ENCODE data around the gene KSR2.
"Not testable (repeated sequence)": the region's sequence is repeated elsewhere in the genome, so short reads cannot be mapped to it uniquely, and the experiment has no call there.

KSR2 gene

DNA sequence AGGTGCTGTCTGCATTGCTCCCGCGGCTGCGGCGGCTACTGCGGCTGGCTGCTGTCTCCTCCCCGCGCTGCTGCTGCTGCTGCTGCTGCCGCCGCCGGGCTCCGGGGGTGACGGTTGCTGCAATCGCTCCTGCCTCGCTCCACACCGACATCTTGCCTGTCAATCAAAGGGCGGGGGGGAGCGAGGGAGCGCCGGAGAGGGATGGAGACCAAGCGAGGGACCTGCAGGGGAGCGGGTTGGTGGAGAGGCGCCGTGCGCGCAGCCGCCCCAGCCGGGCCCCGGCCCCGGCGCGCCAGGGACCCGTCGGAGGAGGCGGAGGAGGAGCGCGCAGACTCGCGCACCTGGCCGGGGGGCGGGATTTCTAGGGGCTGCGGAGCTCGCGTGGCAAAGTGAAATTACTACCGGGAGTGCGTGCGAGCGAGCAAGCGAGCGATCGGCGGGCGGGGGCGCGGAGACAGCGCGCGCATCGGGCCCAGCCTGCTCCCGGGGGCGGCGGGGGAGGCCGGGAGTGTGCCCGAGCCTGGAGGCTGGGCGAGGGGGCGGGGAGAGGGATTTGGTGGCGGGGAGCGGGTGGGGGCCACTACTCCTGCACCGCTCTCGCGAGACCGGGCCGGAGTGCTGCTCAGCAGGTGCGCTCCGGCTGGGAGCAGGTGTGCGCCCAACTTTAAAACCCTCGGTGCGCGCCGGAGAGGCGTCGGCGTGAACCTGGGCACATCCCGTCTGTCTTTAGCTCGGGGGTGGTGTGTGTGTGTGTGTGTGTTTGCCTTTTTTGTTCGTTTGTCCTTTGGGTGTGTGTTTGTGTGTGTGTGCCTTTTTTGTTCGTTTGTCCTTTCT is at the start of gene KSR2:
TSS of gene KSR2 (minus strand) at position 165 of the 834 bp plus-strand sequence. CDS start 735 bp downstream, outside the sequence.
- DNase-seq (ENCODE audit: low read depth): no peak

DNA sequence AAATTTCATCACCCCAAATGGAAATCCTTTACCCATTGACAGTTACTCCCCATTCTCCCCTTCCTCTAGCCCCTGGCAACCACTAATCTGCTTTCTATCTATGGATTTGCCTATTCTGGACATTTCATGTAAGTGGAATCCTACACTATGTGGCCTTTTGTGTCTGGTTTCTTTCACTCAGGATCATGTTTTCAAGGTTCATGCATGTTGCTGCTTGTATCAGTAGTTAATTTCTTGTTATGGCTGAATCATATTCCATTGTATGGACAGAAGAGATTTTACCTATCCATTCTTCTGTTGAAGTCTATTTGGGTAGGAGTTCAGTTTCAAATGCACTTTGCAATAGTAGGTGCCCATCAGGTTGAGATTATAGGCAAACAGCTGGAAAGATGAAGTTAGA is 49.1 kb upstream of the KSR2 start:
- no peak for DNase-seq (ENCODE audit: low read depth)

DNA sequence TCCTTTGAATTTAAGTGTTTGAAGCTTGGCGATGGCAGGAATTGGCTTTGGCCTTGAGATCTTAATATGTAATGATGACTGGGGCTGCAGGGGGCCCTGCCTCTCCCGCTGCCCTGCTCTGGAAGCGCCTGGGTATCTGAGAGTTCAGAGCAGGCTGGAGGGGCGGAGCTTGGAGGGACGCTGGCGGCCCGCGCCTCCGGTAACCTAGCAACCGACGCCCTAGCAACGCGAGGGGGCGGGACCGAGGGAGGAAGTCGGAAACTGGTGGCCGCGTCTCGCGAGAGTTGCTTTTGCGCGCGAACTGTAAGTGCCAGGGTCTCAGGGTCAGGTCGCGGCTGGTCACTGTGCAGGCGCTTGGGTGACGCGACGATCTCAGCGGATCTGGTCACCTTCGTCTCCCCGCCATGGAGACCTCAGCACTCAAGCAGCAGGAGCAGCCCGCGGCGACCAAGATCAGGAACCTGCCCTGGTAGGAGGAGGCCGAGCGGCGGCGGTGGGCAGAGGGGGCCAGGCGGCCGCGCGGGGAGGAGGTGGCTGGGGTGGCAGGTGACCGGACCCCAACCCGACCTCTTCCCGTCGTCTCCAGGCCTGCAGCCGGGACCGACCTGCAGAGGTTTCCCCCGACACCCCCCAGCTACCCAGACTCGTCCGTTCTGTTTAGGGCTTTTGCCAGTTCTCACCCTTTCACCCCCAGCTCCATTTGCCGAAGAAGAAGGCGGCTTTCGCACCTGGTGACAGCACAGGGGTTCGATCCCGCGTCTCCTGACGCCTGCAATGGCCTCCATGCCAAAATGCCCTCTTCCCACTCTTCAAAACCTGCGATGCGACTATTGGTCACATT is 47.9 kb upstream of the KSR2 start, which contains the start of gene RFC5:
TSS of gene RFC5 (plus strand) at position 280 of the 841 bp plus-strand sequence. CDS start at position 405, 125 bp downstream.
- DNase-seq (ENCODE audit: low read depth): peak; percentile 53

DNA sequence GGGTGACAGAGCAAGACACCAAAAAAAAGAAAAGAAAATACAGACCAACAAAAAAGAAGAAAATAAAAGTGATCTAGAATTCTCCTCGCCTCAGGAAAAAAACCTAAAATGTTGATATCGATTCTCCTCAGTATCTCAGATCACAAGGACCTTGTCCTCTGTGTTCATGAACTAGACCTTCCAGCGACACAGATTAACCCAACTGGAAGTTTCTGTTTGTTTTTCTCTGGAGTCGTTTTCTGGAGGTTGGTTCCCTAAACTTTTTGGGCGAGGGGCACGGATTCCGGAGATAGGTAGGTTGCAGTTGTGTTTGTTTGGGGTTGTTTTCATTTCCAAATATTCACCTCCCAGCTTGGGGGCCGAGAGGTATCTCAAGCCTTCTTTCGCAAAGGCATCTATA is 47.2 kb upstream of the KSR2 start:
- no peak for DNase-seq (ENCODE audit: low read depth)

DNA sequence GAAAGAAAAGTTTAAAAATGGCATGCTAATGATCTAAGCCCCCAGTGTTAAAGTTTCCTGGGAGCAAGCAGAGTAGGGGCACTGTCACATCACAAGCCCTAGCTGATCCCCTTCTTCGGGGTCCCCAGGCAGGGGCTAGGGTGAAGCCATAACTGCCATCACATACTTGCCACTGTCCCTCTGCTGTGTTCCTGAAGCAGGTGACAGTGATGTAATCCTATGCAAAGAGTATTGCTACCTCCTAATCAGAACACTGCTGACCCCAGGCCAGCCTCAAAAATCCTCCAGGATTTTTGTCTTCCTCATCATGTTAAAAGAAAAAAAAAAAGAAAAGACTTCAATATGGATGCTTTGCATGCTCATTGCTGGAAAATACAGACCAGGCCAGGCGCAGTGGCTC is 46.5 kb upstream of the KSR2 start:
- no peak for DNase-seq (ENCODE audit: low read depth)

DNA sequence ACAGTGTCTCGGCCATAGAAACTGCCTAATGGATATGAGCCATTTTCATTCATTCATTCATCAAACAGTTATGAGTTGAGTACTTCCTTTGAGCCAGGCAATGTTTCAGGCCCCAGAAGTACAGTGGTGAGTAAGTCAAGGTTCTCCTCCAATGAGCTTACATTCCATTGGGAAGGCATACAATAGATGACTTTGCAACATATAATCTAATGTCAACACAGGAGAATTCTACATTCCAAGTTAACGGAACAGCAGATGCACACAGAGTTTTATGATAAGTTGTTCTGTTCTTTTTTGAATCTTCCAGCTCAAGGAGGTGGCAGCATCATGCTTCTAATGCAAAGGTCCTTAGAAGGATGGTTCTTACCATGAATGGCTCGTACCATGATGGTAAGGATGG is 44.5 kb upstream of the KSR2 start:
- DNase-seq (ENCODE audit: low read depth): no peak

DNA sequence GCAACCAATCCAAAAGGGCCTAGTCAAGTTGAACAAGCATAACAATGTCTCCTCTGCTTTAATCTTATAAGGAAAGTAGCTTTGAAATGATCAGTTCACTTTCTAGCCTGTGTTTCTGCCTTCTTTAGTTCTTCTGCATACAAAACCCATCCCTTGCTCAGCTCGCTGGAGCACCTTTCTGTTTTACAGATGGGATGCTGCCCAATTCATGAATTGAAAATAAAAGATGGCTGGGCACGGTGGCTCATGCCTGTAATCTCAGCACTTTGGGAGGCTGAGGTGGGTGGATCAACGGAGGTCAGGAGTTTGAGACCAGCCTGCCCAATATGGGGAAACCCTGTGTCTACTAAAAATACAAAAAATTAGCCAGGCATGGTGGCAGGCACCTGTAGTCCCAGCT is 43.2 kb upstream of the KSR2 start:
- DNase-seq (ENCODE audit: low read depth): no peak

DNA sequence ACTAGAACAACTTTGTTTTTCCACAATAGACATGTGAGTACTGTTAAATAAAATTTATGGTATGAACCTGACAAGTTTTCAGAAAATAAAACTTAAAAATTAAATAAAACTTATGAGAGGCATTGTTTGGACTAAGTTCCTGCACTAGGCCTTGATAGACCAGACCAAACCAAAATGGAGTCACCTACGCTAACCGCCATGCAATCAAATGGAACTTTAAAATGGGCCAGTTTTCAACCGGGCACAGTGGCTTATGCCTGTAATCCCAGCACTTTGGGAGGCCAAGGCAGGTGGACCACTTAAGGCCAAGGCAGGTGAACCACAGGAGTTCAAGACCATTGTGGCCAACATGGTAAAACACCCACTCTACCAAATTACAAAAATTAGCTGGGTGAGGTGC is 42.6 kb upstream of the KSR2 start:
- DNase-seq (ENCODE audit: low read depth): no peak

DNA sequence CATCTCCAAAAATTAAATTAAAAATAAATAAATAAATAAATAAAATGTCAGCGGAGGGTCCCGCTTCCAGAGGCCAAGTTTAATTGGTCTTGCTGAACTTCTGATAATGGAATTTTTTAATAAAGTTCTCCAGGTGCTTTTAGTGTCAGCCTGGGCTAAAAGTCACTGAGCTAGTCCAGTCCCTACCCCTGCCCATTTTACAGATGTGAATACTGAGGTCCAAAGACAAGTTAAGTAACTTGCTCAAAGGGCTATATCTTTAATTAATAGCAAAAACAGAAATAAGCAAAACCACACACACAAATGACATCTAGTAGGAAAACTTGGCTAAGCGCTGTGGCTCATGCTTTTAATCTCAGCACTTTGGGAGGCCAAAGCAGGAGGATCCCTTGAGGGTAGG is 42.1 kb upstream of the KSR2 start:
- DNase-seq (ENCODE audit: low read depth): no peak

DNA sequence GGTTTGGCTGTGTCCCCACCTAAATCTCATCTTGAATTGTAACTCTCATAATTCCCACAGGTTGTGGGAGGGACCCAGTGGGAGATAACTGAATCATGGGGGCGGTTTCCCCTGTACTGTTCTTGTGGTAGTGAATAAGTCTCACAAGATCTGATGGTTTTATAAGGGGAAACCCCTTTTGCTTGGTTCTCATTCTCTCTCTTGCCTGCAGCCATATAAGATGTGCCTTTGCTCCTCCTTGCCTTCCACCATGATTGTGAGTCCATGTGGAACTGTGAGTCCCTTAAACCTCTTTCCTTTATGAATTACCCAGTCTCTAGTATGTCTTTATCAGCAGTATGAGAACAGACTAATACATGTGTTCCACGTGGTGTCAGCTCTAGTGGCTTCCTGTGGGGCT is 31.0 kb upstream of the KSR2 start:
- not testable (repeated sequence) for DNase-seq (ENCODE audit: low read depth)

DNA sequence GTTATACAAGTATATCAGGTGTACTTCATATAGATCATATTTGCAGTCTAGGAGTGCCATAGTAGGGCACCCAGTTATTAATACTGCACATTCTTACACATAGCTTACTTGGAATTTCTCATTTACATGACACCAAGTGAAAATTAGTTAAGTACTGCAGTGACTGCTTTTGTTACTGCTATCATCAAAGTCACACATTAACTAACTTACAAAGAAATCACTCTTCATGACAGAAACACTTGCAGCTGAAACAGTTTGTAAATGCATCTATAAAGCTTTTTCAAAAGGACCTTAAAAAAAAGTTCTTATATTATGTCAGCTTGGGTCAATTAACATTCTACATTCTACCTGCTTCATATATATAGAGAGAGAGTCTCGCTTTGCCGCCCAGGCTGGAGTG is 29.9 kb upstream of the KSR2 start:
- DNase-seq (ENCODE audit: low read depth): no peak

DNA sequence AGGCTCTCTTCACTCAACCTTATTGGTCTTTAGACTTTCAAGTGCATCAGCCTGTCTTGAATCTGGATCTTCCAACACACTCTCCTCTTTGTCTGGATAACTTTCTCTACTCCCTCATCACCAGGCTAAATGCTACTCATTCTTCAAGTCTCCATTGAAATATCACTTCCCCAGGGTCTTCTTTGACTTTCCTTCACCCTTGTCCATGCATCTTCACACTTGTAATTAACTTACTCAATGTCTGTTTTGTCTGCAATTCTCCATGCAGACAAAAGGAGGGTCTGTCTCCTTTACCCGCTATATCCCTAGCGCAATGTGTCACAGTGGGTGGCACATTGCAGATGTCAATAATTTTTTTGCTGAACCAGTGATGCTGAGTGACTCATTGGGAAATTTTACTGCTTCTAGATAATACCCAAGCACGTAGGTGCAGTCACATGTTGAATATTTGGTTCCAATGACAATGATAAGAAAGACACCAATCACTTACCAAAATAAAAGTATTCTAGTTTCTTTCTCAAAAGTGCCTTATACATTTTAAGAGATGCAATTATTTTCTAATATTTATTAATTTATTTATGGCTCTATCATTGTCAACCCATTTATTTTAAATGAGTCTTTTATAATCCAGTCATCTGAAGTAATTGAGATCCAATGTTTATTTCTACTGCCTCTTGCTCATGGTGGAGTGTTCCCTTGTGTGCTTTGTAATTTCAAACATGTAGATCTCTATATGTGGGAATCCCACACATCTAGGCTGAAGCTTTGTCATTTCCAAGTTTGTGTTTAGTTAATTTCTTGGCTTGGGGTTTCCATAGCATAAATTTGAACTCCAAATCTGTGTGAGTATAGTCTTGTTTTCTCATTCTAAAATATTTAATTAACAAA is 26.0 kb upstream of the KSR2 start:
- DNase-seq (ENCODE audit: low read depth): no peak

DNA sequence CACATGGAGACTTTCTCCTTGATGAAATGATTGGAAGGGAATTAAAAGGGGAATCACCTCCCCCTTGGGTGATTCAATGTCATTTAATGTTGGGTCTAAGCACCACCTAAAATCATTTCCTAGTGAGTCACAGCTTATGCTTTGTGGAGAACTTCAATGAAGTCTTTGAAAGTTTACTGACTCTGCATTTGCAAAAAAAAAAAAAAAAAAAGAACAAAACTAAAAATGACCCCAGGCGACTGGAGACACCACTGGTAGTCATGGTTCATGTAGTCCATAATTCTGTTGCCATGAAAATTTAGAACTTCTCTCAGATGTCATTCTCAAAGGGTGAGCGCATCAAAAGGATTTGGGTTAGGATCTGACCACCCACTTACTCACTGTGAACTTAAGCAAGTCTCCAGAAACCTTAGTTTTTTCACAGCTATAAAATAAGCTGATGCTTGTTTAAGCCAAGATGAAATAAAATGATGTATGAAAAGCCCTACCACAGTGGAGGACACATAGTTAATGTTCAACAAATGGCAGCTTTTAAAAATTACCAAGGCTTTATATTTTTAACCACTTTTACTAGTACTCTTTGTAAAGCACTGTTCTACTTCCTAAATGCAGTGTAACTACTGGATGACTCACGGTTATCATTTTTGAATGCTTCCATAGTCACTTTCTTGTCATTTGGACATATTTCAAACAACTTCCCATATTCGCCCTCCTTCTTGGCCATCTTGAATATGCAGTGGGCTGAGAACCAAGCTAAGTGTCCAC is 18.1 kb upstream of the KSR2 start:
- DNase-seq (ENCODE audit: low read depth): peak; percentile 51

DNA sequence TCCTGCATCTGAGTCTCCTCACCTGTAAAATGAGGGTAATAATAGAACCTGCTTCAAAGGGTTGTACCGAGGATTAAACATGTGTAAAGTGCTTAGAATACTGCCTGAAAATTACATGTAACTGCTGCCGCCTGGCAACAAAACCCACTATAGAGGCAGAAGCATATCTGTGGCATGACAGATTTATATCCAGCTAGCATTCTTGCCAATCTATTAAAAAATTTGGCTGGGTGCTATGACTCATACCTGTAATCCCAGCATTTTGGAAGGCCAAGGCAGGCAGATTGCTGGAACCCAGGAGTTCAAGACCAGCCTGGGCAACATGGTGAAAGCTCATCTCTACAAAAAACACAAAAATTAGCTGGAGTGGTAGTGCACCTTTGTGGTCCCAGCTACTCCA is 16.4 kb upstream of the KSR2 start:
- DNase-seq (ENCODE audit: low read depth): no peak

DNA sequence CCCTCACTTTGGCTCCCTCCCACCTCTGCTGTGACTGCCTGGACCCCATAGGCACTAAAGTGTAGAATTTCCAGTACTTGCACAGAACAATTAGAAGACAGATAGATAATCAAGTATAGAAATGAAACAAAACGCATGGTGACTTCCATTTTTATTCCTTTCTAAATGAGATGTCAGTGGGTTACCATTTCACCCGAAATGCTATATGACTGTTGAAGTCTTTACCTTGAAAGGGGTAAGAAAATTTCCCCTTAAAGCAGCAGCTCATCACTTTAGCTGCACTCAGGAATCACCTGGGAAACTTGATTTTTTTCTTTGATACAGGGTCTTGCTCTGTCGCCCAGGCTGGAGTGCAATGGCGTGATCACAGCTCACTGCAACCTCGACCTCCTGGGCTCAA is 12.5 kb upstream of the KSR2 start:
- no peak for DNase-seq (ENCODE audit: low read depth)

DNA sequence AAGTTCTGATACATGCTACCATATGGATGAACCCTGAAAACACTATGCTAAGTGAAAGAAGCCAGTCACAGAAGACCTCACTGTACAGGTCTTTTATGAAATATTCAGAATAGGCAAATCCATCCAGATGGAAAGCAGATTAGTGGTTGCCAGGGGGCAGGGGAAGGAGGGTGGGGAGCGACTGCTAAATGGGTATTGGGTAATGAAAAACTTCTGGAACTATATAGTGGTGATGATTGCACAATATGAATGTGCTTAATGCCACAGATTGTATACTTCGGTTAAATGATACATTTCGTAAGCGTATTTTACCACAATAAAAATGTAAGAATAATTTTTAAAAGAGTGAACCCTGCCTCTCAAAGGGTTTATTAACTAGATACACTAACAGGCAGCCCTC is 11.8 kb upstream of the KSR2 start:
- DNase-seq (ENCODE audit: low read depth): no peak

DNA sequence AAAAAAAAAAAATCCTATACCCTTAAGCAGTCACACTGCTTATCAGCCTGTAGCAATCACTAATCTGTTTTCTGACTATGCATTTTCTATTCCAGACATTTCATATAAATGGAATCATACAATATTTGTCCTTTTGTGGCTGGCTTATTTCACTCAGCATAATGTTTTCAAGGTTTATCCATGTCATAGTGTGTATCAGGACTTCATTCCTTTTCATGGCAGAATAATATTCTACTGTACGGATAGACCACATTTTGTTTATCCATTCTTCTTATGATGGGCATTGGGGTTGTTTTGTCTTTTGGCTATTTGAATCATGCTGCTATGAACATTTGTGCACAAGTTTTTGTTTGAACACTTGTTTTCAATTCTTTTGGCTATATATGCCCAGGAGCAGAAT is 8.6 kb upstream of the KSR2 start:
- DNase-seq (ENCODE audit: low read depth): no peak

DNA sequence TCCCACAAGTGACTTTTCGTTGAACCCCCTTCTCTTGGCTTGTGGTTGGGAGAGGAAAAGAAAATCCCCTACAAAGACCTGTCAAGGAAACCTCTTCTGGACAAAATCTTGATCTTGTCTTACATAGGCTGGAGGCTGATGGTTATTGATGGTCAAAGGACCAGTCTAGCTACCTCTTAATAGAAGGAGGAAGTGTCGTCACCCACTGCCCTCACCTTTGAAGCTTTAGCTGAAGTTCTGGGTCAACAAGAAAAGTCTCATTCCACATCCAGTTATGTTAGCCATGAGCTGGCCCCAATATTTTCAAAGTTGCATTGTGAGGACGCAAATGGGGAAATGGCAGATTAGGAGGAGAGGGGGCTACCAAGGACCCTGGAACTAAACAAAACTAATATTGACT is 6.2 kb upstream of the KSR2 start:
- DNase-seq (ENCODE audit: low read depth): no peak

DNA sequence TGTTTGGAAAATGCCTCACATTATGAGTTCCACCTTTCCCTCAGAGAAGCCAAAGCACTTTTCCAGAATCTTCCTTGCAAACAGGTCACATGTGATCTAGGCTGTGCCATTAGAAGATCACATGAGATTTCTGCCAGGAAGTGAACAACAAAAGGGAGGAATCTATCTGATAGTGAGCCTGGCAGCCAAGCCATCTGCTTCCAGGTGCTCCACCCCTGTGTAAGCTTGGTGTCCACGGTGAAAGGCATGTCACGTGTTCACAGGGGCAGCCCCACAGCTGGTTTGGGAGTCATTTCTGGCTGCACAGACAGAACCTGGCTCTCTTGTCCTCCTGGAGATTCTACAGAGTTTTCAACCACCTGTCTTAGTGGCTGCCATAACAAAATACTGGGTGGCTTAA is 3.5 kb upstream of the KSR2 start:
- DNase-seq (ENCODE audit: low read depth): no peak

DNA sequence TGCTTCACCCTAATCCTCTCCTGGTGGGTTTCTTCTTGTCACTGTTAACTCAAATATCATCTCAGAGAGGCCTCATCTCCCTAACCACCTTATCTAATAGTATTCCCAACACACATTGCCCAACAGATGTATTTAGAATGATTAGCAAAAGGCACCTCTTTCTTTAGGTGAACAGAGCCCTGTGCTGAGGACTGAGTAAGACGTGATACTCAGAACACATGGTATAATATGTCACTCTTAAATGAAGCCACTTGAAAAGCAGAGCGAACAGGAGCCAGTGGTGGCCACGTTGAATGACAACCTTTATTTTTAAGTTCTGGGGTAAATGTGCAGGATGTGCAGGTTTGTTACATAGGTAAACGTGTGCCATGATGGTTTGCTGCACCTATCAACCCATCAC is 1.5 kb upstream of the KSR2 start:
- no peak for DNase-seq (ENCODE audit: low read depth)

DNA sequence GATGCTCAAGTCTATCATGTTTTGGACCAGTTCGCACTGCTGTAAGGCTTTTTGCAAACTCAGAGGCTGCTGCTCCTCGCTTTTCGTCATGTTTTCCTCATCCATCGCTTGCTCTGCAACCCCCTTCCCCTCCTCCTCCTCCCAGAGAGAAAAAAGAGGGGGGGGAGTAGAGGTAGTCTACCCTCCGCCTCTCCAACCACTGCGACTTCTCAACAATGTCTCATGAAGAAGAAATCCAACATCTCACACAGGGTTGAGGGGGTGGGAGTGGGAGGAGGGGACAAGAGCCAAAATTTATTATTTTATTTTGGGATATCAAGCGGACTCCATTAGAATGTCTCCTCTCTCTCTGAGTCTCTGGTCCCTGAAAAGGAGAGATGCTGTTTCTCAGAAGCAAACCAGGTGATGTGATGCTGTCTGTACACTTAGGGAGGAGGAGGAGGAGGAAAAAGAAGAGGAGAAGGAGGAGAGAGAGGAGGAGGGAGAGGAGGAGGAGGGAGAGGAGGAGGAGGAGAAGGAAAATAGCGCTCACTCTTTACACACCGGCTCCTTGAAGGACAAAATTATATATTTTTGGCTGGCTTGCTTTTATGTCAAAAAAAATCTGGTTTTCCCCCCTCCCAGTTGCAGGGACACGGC is 520 bp downstream of the KSR2 start:
- no peak for DNase-seq (ENCODE audit: low read depth)

All from GM04503 (cell line).